OCI-LY1 (cell line): Measurements from ENCODE around the gene C7.

Source experiments
- H2AFZ ChIP-seq: fragments of 200-600 bp; sonication (generic), shearing (Covaris generic); 2 replicates; pipeline ENCODE4 v1.6.0; 2014; ENCODE audit warnings: antibody characterized with exemption, mild to moderate bottlenecking, low read length
- H3F3A ChIP-seq: fragments of 200-600 bp; sonication (generic), shearing (Covaris generic); 2 replicates; pipeline ENCODE4 v1.6.0; 2014; ENCODE audit warnings: mild to moderate bottlenecking, antibody characterized with exemption, low read length, moderate library complexity; ENCODE audit not compliant: insufficient read depth
- H3K27ac ChIP-seq: fragments of 200-600 bp; sonication (generic); 2 replicates; pipeline ENCODE4 v1.5.1; 2014; ENCODE audit warnings: low read length, mixed run types, mild to moderate bottlenecking, low read depth; ENCODE audit not compliant: poor library complexity, severe bottlenecking
- H3K27me3 ChIP-seq: fragments of 200-600 bp; sonication (generic); 2 replicates; pipeline ENCODE4 v1.6.0; 2014; ENCODE audit warnings: antibody characterized with exemption, mild to moderate bottlenecking, low read length, moderate library complexity; ENCODE audit not compliant: insufficient read depth
- H3K36me3 ChIP-seq: fragments of 200-600 bp; sonication (generic); 2 replicates; pipeline ENCODE4 v1.6.1; 2014; ENCODE audit warnings: mild to moderate bottlenecking, antibody characterized with exemption, low read length, moderate library complexity, mixed read lengths; ENCODE audit not compliant: insufficient read depth
- H3K4me1 ChIP-seq: fragments of 200-600 bp; sonication (generic); 2 replicates; pipeline ENCODE4 v1.5.1; 2014; ENCODE audit warnings: mild to moderate bottlenecking, low read length, moderate library complexity; ENCODE audit not compliant: insufficient read depth, severe bottlenecking
- H3K4me2 ChIP-seq: fragments of 200-600 bp; sonication (generic), shearing (Covaris generic); 2 replicates; pipeline ENCODE4 v1.6.1; 2014; ENCODE audit warnings: low read length
- H3K4me3 ChIP-seq: fragments of 200-600 bp; sonication (generic); 2 replicates; pipeline ENCODE4 v1.5.1; 2014; ENCODE audit warnings: low read length, low read depth, mild to moderate bottlenecking, mixed read lengths; ENCODE audit not compliant: poor library complexity, severe bottlenecking
- H3K79me2 ChIP-seq: fragments of 200-600 bp; shearing (Covaris generic); 2 replicates; pipeline ENCODE4 v1.6.1; 2016; ENCODE audit warnings: mixed run types, low read length, mixed read lengths; ENCODE audit not compliant: insufficient read depth
- H3K9ac ChIP-seq: fragments of 200-600 bp; sonication (generic), shearing (Covaris generic); 2 replicates; pipeline ENCODE4 v1.6.1; 2014; ENCODE audit warnings: mild to moderate bottlenecking, low read length, mixed read lengths
- H3K9me2 ChIP-seq: fragments of 200-600 bp; sonication (generic), shearing (Covaris generic); 2 replicates; pipeline ENCODE4 v1.6.1; 2014; ENCODE audit warnings: low read depth, mild to moderate bottlenecking, low read length, mixed read lengths
- H3K9me3 ChIP-seq: fragments of 200-600 bp; shearing (Covaris generic); 2 replicates; pipeline ENCODE4 v1.6.1; 2014; ENCODE audit warnings: low read length, mixed read lengths
- H4K20me1 ChIP-seq: fragments of 200-600 bp; sonication (generic), shearing (Covaris generic); 2 replicates; pipeline ENCODE4 v1.6.0; 2016; ENCODE audit warnings: mild to moderate bottlenecking, low read length; ENCODE audit not compliant: insufficient read depth
- EZH2 ChIP-seq: fragments of 200-600 bp; sonication (generic), shearing (Covaris generic); IDR thresholded peaks from 2 replicates; pipeline ENCODE4 v1.8.0; 2017; ENCODE audit warnings: borderline replicate concordance, mixed run types, mild to moderate bottlenecking, antibody characterized with exemption, low read length, moderate library complexity, mixed read lengths
- TF ChIP-seq, protein P1 (sequence below): fragments of 200-600 bp; sonication (generic), shearing (Covaris generic); IDR thresholded peaks from 2 replicates; pipeline ENCODE4 v1.5.1; 2017; ENCODE audit warnings: mild to moderate bottlenecking, antibody characterized with exemption, low read length, moderate library complexity, mixed read lengths

Gene C7

DNA sequence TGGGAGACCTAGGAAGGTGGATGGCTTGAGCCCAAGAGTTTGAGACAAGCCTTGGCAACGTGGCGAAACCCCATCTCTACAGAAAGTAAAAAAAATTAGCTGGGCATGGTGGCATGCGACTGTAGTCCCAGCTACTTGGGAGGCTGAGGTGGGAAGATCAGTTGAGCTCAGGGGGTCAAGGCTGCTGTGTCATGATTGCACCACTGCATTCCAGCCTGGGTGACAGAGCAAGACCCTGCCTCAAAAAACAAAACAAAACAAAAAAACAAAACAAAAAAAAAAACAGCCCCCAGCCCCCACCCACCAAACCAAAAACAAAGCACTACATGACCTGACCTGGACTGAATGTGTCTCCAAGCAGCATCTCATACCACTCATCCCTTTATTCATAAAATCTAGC is 33.3 kb upstream of the C7 start:
- no peaks in the 10 kb centered on the region for H4K20me1 ChIP-seq
- H3K27ac ChIP-seq = no peak overlapping the region
- no peaks in the 10 kb centered on the region for H3K36me3 ChIP-seq
- no peaks in the 10 kb centered on the region for H3K9me2 ChIP-seq
- H3F3A ChIP-seq = no peaks in the 10 kb centered on the region
- H3K9ac ChIP-seq = no peak overlapping the region
- H3K9me3 ChIP-seq = 0 out of 2 replicates have a peak, but pooled peaks cover 3% of the 10 kb centered on the region
- TF ChIP-seq, protein P1, sequence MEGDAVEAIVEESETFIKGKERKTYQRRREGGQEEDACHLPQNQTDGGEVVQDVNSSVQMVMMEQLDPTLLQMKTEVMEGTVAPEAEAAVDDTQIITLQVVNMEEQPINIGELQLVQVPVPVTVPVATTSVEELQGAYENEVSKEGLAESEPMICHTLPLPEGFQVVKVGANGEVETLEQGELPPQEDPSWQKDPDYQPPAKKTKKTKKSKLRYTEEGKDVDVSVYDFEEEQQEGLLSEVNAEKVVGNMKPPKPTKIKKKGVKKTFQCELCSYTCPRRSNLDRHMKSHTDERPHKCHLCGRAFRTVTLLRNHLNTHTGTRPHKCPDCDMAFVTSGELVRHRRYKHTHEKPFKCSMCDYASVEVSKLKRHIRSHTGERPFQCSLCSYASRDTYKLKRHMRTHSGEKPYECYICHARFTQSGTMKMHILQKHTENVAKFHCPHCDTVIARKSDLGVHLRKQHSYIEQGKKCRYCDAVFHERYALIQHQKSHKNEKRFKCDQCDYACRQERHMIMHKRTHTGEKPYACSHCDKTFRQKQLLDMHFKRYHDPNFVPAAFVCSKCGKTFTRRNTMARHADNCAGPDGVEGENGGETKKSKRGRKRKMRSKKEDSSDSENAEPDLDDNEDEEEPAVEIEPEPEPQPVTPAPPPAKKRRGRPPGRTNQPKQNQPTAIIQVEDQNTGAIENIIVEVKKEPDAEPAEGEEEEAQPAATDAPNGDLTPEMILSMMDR = no peak
- no peak for TF ChIP-seq EZH2
- H2AFZ ChIP-seq = no peak overlapping the region
- H3K79me2 ChIP-seq = no peaks in the 10 kb centered on the region
- H3K4me3 ChIP-seq = no peak overlapping the region
- H3K4me1 ChIP-seq = no peaks in the 10 kb centered on the region
- no peak overlapping the region for H3K4me2 ChIP-seq
- H3K27me3 ChIP-seq = no peaks in the 10 kb centered on the region

DNA sequence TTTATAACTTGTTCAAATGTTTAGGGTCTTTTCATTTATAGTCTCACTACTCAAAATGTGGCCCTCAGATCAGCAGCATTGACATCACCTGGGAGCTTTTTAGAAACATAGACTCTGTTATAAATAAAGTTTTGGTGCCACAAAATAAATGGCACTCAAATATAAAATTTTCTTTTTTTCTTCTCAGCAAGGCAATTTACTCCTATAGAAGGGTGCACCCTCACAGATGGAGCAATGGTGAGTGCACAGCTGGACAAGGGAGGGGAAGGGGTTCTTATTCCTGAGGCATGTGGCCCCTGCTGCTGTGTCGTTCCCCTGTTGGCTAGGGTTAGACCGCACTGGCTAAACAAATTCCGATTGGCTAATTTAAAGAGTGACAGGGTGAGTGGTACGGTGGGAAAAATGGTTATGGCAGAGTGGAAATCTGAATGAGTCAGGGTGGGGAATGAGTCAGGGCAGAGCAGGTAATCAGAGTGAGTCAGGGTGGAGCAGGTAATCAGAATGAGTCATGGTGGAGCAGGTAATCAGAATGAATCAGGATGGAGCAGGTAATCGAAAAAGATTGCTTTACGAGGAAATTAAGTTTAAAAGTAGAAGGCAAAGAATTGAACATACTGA is 31.8 kb upstream of the C7 start:
- Histone ChIP-seq H3K27ac (no peak overlapping the region), H3K9ac (no peak overlapping the region), H3F3A (no peaks in the 10 kb centered on the region), H4K20me1 (no peaks in the 10 kb centered on the region), H3K9me2 (no peaks in the 10 kb centered on the region), H3K36me3 (no peaks in the 10 kb centered on the region), H2AFZ (no peak overlapping the region), H3K79me2 (no peaks in the 10 kb centered on the region), H3K4me1 (no peaks in the 10 kb centered on the region), H3K4me3 (no peak overlapping the region), H3K4me2 (no peak overlapping the region), H3K27me3 (no peaks in the 10 kb centered on the region; the same call in 1 of the 2 replicates), H3K9me3 (0 out of 2 replicates have a peak, but pooled peaks cover 3% of the 10 kb centered on the region)
- TF ChIP-seq EZH2 = no peak
- TF ChIP-seq, protein P1 = no peak

DNA sequence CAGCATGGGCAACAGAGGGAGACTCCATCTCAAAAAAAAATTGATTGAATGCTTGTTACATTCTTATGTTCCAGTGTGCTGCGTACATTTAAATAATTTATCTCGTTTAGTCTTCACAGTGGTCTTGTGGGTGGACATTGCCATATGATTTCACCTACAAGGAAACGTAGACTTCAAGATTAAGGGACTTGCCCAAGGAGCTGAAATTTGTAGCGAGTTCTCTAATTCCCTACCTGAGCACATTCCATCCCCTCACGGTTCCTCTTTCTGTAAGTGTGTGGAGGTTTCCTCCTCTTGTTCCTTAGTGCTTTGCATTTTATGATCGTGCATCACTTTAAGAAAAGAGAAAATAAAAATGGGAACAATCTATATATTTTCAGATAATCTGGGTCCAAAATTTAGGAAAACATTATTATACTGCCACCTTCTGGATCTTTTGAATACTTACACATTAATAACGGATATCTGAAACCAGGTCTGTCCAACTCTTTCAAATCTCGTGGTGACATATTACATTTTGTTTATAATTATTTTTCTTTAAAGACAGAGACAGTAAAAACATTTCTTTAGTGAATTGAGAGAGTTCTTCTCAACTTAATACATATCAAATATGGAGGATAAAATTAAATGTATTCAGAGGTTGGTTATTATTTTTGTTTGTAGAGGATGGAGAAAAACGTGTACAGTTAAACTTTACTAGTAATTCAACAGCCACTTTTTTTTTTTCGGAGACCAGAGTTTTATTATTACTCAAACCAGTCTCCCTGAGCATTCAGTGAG is 29.9 kb upstream of the C7 start:
- Histone ChIP-seq H3K79me2 (no peaks in the 10 kb centered on the region), H3K27ac (no peak overlapping the region), H3K27me3 (no peaks in the 10 kb centered on the region; the same call in 1 of the 2 replicates), H3F3A (no peaks in the 10 kb centered on the region), H2AFZ (no peak overlapping the region), H3K9me3 (0 out of 2 replicates have a peak, but pooled peaks cover 3% of the 10 kb centered on the region), H3K9me2 (no peaks in the 10 kb centered on the region), H3K36me3 (no peaks in the 10 kb centered on the region; the same call in 1 of the 2 replicates), H3K4me1 (no peaks in the 10 kb centered on the region), H3K9ac (no peak overlapping the region), H4K20me1 (no peaks in the 10 kb centered on the region), H3K4me3 (no peak overlapping the region), H3K4me2 (no peak overlapping the region)
- no peak for TF ChIP-seq EZH2
- TF ChIP-seq, protein P1 = peak; percentile 67
